Neural progenitor cell (in vitro differentiated cells): ENCODE measurements around the gene PDCD11. TPM values are rescaled to one million over a fixed set of nuclear protein-coding genes. Genes with fewer than 3 reads are reported as not detected.
A peak's percentile ranks its signal among the peaks of the same experiment; 100 is the strongest.

Experiments used
- DNase-seq: peaks from one replicate; pipeline ENCODE4 v3.0.0-alpha.2; 2016; ENCODE audit warnings: low spot score
- H2AFZ ChIP-seq: fragments of 200-600 bp; sonication (generic); replicated peaks from 2 replicates; pipeline ENCODE4 v1.6.1; 2016; ENCODE audit warnings: antibody characterized with exemption
- H3F3A ChIP-seq: fragments of 200-600 bp; sonication (generic); 2 replicates; pipeline ENCODE4 v1.6.1; 2016; ENCODE audit warnings: antibody characterized with exemption, low read depth
- H3K27ac ChIP-seq: fragments of 200-600 bp; sonication (generic); 2 replicates; pipeline ENCODE4 v1.5.1; 2016; ENCODE audit warnings: mild to moderate bottlenecking
- H3K27me3 ChIP-seq: fragments of 200-600 bp; sonication (generic); 2 replicates; pipeline ENCODE4 v1.6.1; 2016; ENCODE audit warnings: mild to moderate bottlenecking, moderate library complexity
- H3K36me3 ChIP-seq: fragments of 200-600 bp; sonication (generic); 2 replicates; pipeline ENCODE4 v1.5.1; 2016
- H3K4me1 ChIP-seq: fragments of 200-600 bp; sonication (generic); 2 replicates; pipeline ENCODE4 v1.6.1; 2016; ENCODE audit warnings: mixed run types
- H3K4me2 ChIP-seq: fragments of 200-600 bp; sonication (generic); 2 replicates; pipeline ENCODE4 v1.6.1; 2016
- H3K4me3 ChIP-seq: fragments of 200-600 bp; sonication (generic); 2 replicates; pipeline ENCODE4 v1.5.1; 2016
- H3K79me2 ChIP-seq: fragments of 200-600 bp; sonication (generic); 2 replicates; pipeline ENCODE4 v1.6.1; 2016; ENCODE audit warnings: low read depth
- H3K9ac ChIP-seq: fragments of 200-600 bp; sonication (generic); 2 replicates; pipeline ENCODE4 v1.6.1; 2016
- H3K9me3 ChIP-seq: fragments of 200-600 bp; sonication (generic); 2 replicates; pipeline ENCODE4 v1.5.1; 2016; ENCODE audit warnings: low read depth
- H4K20me1 ChIP-seq: fragments of 200-600 bp; sonication (generic); 2 replicates; pipeline ENCODE4 v1.6.1; 2016; ENCODE audit warnings: low read depth
- H3K27ac Mint-ChIP-seq: 3 replicates; pipeline ENCODE4 v1.8.0; 2021; ENCODE audit warnings: mixed read lengths
- H3K27me3 Mint-ChIP-seq: 2 replicates; pipeline ENCODE4 v1.8.0; 2022; ENCODE audit warnings: low read depth, mild to moderate bottlenecking, inconsistent platforms, moderate library complexity, mixed read lengths; ENCODE audit not compliant: insufficient read depth
- H3K36me3 Mint-ChIP-seq: 3 replicates; pipeline ENCODE4 v1.8.0; 2021; ENCODE audit warnings: mixed read lengths
- H3K4me1 Mint-ChIP-seq: 3 replicates; pipeline ENCODE4 v1.8.0; 2021; ENCODE audit warnings: mixed read lengths
- H3K4me3 Mint-ChIP-seq: 3 replicates; pipeline ENCODE4 v1.8.0; 2021; ENCODE audit warnings: mild to moderate bottlenecking, moderate library complexity, mixed read lengths
- H3K9me3 Mint-ChIP-seq: 3 replicates; pipeline ENCODE4 v1.8.0; 2020; ENCODE audit warnings: mixed read lengths
- EZH2 ChIP-seq: fragments of 200-600 bp; sonication (generic); IDR thresholded peaks from 2 replicates; pipeline ENCODE4 v1.6.1; 2017; ENCODE audit warnings: antibody characterized with exemption, mild to moderate bottlenecking, moderate library complexity
- EZH2phosphoT487 ChIP-seq: fragments of 200-600 bp; sonication (generic); IDR thresholded peaks from 2 replicates; pipeline ENCODE4 v1.6.1; 2017; ENCODE audit warnings: antibody characterized with exemption
- total RNA-seq: library from RNA; depleted of rRNA; stranded (reverse); fragments of >200 nt; gene quantifications from 2 replicates; pipeline ENCODE4 v1.2.3, GENCODE V29; 2015; ENCODE audit warnings: low replicate concordance
- TF ChIP-seq, protein P1 (sequence below): fragments of 200-600 bp; sonication (generic); IDR thresholded peaks from 2 replicates; pipeline ENCODE4 v1.5.1; 2017; ENCODE audit warnings: antibody characterized with exemption, mild to moderate bottlenecking

PDCD11 gene
- total RNA-seq, 1 donor from 2014 or later, result 42.8 TPM

DNA sequence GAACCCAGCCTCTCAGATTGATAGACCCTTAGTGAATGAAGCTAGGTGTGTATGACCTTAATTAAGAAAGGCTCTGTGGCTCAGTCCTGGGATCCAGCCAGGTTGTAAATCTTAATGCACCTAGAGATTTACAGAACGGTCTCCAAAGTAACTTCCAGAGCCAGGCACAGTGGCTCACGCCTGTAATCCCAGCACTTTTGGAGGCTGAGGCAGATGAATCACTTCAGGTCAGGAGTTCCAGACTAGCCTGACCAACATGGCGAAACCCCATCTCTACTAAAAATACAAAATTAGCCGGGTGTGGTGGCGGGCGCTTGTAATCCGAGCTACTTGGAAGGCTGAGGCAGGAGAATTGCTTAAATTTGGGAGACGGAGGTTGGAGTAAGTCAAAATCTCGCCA, 31.4 kb downstream of the PDCD11 start:
- H3K27me3 Mint-ChIP-seq, result no peaks in the 10 kb centered on the region
- peaks cover 34% of the 10 kb centered on the region for H3K36me3 Mint-ChIP-seq
- no peak overlapping the region for H3K27ac Mint-ChIP-seq

DNA sequence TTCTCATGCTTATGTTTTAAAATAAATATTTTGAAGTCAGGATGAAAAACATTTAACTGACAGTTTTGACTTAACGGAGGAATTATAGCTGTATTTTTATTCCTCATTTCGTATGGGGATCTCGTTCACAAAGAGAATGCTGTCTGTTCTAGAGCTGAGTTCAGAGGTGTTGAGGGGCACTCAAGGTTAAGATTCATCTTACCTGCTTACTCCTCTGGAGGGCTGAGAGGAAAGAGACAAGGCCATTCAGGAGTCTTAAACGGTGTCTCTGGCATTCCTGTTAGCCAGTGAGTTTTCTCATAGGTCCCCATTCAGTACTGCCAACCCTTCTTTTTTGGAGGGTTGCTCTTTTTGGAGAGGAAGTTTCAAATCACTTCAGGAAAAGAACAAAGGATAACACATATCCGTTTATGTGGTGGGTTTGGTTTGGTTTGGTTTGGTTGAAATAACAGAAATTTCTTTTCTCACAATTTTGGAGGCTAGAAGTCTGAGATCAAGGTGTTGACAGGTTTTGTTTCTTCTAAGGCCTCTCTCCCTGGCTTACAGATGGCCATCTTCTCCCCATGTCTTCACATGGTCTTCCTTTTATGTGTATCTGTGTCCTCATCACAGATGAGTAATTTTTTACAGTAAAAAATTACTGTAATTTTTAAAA, 32.7 kb downstream of the PDCD11 start:
- no peak for DNase-seq
- H3K27ac Mint-ChIP-seq, result no peak overlapping the region
- H3K4me3 ChIP-seq, result no peak overlapping the region
- H4K20me1 ChIP-seq, result no peaks in the 10 kb centered on the region
- no peaks in the 10 kb centered on the region for H3K9me3 ChIP-seq
- TF ChIP-seq EZH2phosphoT487 (no peak), EZH2 (no peak)
- TF ChIP-seq, protein P1, sequence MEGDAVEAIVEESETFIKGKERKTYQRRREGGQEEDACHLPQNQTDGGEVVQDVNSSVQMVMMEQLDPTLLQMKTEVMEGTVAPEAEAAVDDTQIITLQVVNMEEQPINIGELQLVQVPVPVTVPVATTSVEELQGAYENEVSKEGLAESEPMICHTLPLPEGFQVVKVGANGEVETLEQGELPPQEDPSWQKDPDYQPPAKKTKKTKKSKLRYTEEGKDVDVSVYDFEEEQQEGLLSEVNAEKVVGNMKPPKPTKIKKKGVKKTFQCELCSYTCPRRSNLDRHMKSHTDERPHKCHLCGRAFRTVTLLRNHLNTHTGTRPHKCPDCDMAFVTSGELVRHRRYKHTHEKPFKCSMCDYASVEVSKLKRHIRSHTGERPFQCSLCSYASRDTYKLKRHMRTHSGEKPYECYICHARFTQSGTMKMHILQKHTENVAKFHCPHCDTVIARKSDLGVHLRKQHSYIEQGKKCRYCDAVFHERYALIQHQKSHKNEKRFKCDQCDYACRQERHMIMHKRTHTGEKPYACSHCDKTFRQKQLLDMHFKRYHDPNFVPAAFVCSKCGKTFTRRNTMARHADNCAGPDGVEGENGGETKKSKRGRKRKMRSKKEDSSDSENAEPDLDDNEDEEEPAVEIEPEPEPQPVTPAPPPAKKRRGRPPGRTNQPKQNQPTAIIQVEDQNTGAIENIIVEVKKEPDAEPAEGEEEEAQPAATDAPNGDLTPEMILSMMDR, result no peak
- no peak overlapping the region for H3K4me3 Mint-ChIP-seq
- no peaks in the 10 kb centered on the region for H3K9me3 Mint-ChIP-seq
- no peaks in the 10 kb centered on the region for H3F3A ChIP-seq
- no peak overlapping the region for H2AFZ ChIP-seq
- H3K9ac ChIP-seq, result peak overlapping the region; percentile 27
- no peaks in the 10 kb centered on the region for H3K4me1 Mint-ChIP-seq
- no peaks in the 10 kb centered on the region for H3K4me1 ChIP-seq
- H3K27me3 ChIP-seq, result no peaks in the 10 kb centered on the region
- H3K36me3 ChIP-seq, result peaks cover 17% of the 10 kb centered on the region
- no peak overlapping the region for H3K27ac ChIP-seq
- peaks cover 2% of the 10 kb centered on the region for H3K27me3 Mint-ChIP-seq
- no peaks in the 10 kb centered on the region for H3K79me2 ChIP-seq
- peaks cover 34% of the 10 kb centered on the region for H3K36me3 Mint-ChIP-seq
- H3K4me2 ChIP-seq, result no peak overlapping the region

More for the DNA sequence above, 31.4 kb downstream of the PDCD11 start:
- no peak for TF ChIP-seq EZH2
- TF ChIP-seq, protein P1, result no peak
- TF ChIP-seq EZH2phosphoT487, result no peak
- no peaks in the 10 kb centered on the region for H3F3A ChIP-seq
- H4K20me1 ChIP-seq, result no peaks in the 10 kb centered on the region
- DNase-seq, result no peak
- no peak overlapping the region for H3K4me2 ChIP-seq
- H3K4me3 ChIP-seq, result no peak overlapping the region
- H3K4me1 ChIP-seq, result no peaks in the 10 kb centered on the region
- H3K27ac ChIP-seq, result no peak overlapping the region
- no peaks in the 10 kb centered on the region for H3K79me2 ChIP-seq
- Mint-ChIP-seq H3K4me3 (no peak overlapping the region), H3K9me3 (no peaks in the 10 kb centered on the region), H3K4me1 (no peaks in the 10 kb centered on the region)
- H3K36me3 ChIP-seq, result peaks cover 17% of the 10 kb centered on the region
- no peak overlapping the region for H3K9ac ChIP-seq
- H2AFZ ChIP-seq, result no peak overlapping the region
- no peaks in the 10 kb centered on the region for H3K9me3 ChIP-seq
- H3K27me3 ChIP-seq, result no peaks in the 10 kb centered on the region

DNA sequence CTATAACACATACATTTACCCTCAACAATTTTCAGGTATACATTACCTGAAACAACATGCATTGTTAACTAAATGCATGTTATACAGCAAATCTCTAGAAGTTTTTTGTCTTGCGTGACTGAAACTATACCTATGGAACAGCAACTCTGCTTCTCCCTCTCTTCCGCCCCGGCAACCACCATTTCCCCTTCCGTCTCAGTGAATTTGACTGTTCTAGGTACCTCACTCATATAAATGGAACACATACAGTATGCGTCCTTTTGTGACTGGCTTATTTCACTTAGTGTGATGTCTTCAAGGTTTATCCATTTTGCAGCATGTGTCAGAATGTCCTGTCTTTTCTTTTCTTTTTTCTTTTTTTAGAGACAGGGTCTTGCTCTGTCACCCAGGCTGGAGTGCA, 33.2 kb downstream of the PDCD11 start:
- TF ChIP-seq, protein P1, result no peak
- no peak for TF ChIP-seq EZH2
- TF ChIP-seq EZH2phosphoT487, result no peak
- no peak overlapping the region for H3K4me3 Mint-ChIP-seq
- Histone ChIP-seq H3K9ac (no peak overlapping the region), H3K27ac (no peak overlapping the region), H3K4me1 (no peaks in the 10 kb centered on the region), H3K4me3 (no peak overlapping the region), H3K27me3 (no peaks in the 10 kb centered on the region), H4K20me1 (no peaks in the 10 kb centered on the region), H2AFZ (no peak overlapping the region), H3K4me2 (no peak overlapping the region), H3K9me3 (no peaks in the 10 kb centered on the region), H3K79me2 (no peaks in the 10 kb centered on the region), H3F3A (no peaks in the 10 kb centered on the region), H3K36me3 (peaks cover 17% of the 10 kb centered on the region)
- no peaks in the 10 kb centered on the region for H3K4me1 Mint-ChIP-seq
- peaks cover 30% of the 10 kb centered on the region for H3K36me3 Mint-ChIP-seq
- DNase-seq, result no peak
- peaks cover 2% of the 10 kb centered on the region for H3K27me3 Mint-ChIP-seq
- H3K9me3 Mint-ChIP-seq, result no peaks in the 10 kb centered on the region
- H3K27ac Mint-ChIP-seq, result no peak overlapping the region
